H1 (cell line): ENCODE measurements around the gene TNFRSF11A. TPM values are rescaled to one million over a fixed set of nuclear protein-coding genes. Genes with fewer than 3 reads are reported as not detected.

ENCODE experiments used
- NRF1 ChIP-seq: IDR thresholded peaks from 2 replicates; pipeline ENCODE4 v1.6.1; 2011; ENCODE audit warnings: mild to moderate bottlenecking, low read depth, low read length, improper control_type of control experiment
- ZNF274 ChIP-seq: IDR thresholded peaks from 2 replicates; pipeline ENCODE4 v1.7.0; 2012; ENCODE audit warnings: low read length, borderline replicate concordance; ENCODE audit errors: extremely low read depth
- polyA plus RNA-seq, 7 experiments: library from polyadenylated mRNA; depleted of rRNA in 3 of 7; stranded (reverse) in 5 of 7; unstranded in 2 of 7; fragments of >200 nt in 5 of 7; fragments of 200-250 nt in 2 of 7; gene quantifications; 1 replicate in 5 of 7; 2 replicates in 1 of 7; 4 replicates in 1 of 7; pipeline versions ENCODE4 v1.2.1 to v1.2.3, GENCODE V29; 2011 to 2013; ENCODE audit warnings: missing spikeins in 2 of 7, mixed read lengths in 2 of 7
- total RNA-seq: library from RNA; stranded (reverse); fragmentation: NEBNext Ultra II Directional; extraction: Animal tissue kit (Norgen Biotek cat#: 25700); gene quantifications from 2 replicates; pipeline ENCODE4 v1.2.1, GENCODE V29; 2021

Gene TNFRSF11A
- total and polyA plus RNA-seq, 2 of the 8 experiments (the other 6 are each of a cell fraction or from before 2014, with no cell fraction given): 8.7 to 10.6 TPM

DNA sequence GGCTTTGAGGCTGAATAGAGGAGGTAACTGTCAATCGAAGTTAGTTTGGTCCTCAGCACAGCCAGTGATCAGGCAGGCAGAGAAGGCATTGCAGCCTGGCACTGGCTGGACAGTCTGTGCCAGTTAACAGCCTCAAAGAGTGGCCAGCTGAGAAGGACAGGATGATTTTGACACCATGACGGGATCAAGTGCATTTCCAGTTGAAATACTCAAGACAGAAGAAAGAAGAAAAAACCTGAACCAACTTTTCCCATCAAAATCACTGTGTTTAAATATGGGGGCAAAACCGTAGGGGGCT, 101.0 kb downstream of the TNFRSF11A start (continued):
- no peak for TF ChIP-seq NRF1
- TF ChIP-seq ZNF274: no peak
